NCI-H526 treated with DMSO at 0.1 percent for 48 hours (cell line): ENCODE results near the gene LIPG.

Experiments
- DNase-seq: peaks from one replicate; lab custom pipeline; 2025; lab: John Stamatoyannopoulos, UW

The LIPG gene

GRCh38 chr18:49612515-49613033 lies 50.7 kb downstream of the LIPG start:
- DNase-seq, result no peak

- DNase-seq, result peak; percentile 91
Measured at GRCh38 chr18:49613141-49613640, 51.3 kb downstream of the LIPG start.

GRCh38 chr18:49613641-49614151 lies 51.8 kb downstream of the LIPG start:
- no peak for DNase-seq

GRCh38 chr18:49616618-49617328 lies 54.9 kb downstream of the LIPG start:
- no peak for DNase-seq

- DNase-seq, result no peak
Measured at GRCh38 chr18:49617329-49617695, 55.5 kb downstream of the LIPG start.

- no peak for DNase-seq
Measured at GRCh38 chr18:49617865-49618264, 56.0 kb downstream of the LIPG start.

GRCh38 chr18:49618742-49619681 lies 57.2 kb downstream of the LIPG start:
- DNase-seq, result no peak

- no peak for DNase-seq
Measured at GRCh38 chr18:49619801-49620200, 57.9 kb downstream of the LIPG start.

GRCh38 chr18:49621301-49621700 lies 59.4 kb downstream of the LIPG start:
- DNase-seq, result no peak

- no peak for DNase-seq
Measured at GRCh38 chr18:49621717-49622351, 60.0 kb downstream of the LIPG start.

- DNase-seq, result no peak
Measured at GRCh38 chr18:49623571-49623970, 61.7 kb downstream of the LIPG start.

GRCh38 chr18:49625021-49625691 lies 63.3 kb downstream of the LIPG start:
- no peak for DNase-seq

GRCh38 chr18:49626842-49627467 lies 65.1 kb downstream of the LIPG start:
- no peak for DNase-seq

GRCh38 chr18:49628119-49628518 lies 66.3 kb downstream of the LIPG start:
- no peak for DNase-seq

GRCh38 chr18:49628881-49629795 lies 67.3 kb downstream of the LIPG start:
- DNase-seq, result peak; percentile 91

GRCh38 chr18:49630246-49630699 lies 68.4 kb downstream of the LIPG start:
- no peak for DNase-seq

- DNase-seq, result no peak
Measured at GRCh38 chr18:49631146-49631866, 69.4 kb downstream of the LIPG start.

GRCh38 chr18:49632588-49632987 lies 70.7 kb downstream of the LIPG start:
- no peak for DNase-seq

- DNase-seq, result no peak
Measured at GRCh38 chr18:49638209-49638785, 76.4 kb downstream of the LIPG start.
